Small intestine (tissue), 7 donors: ENCODE measurements around the gene SAMD14. TPM values are rescaled to one million over a fixed set of nuclear protein-coding genes. Genes with fewer than 3 reads are reported as not detected.

ENCODE experiments used
- DNase-seq, 2 donors: peaks; one replicate each; pipeline versions ENCODE4 v3.0.0 to v3.0.0-alpha.2; 2013
- FAIRE-seq: peaks from 2 replicates; lab custom pipeline; 2012; peaks lifted over from hg19 to GRCh38; lab: Jason Lieb, UNC
- H3K27ac ChIP-seq, 3 donors: one replicate each; pipeline ENCODE4 v1.5.1; 2013; ENCODE audit warnings: low read length in 2 of 3, mild to moderate bottlenecking in 2 of 3, control low read depth in 1 of 3, inconsistent platforms in 1 of 3, low read depth in 1 of 3, moderate library complexity in 1 of 3
- H3K27me3 ChIP-seq, 3 donors: one replicate each; pipeline ENCODE4 v1.6.1; 2013; ENCODE audit warnings: low read length in 3 of 3, inconsistent platforms in 1 of 3; ENCODE audit not compliant: control insufficient read depth in 3 of 3, insufficient read depth in 3 of 3
- H3K36me3 ChIP-seq, 3 donors: one replicate each; pipeline ENCODE4 v1.6.1; 2013; ENCODE audit warnings: low read length in 3 of 3, inconsistent platforms in 1 of 3, low read depth in 1 of 3, mild to moderate bottlenecking in 1 of 3, moderate library complexity in 1 of 3; ENCODE audit not compliant: control insufficient read depth in 3 of 3, insufficient read depth in 2 of 3
- H3K4me1 ChIP-seq, 3 donors: one replicate each; pipeline ENCODE4 v1.6.1; 2013; ENCODE audit warnings: low read length in 2 of 3, inconsistent platforms in 1 of 3, low read depth in 1 of 3, mild to moderate bottlenecking in 1 of 3, moderate library complexity in 1 of 3; ENCODE audit not compliant: control insufficient read depth in 3 of 3, insufficient read depth in 2 of 3
- H3K4me3 ChIP-seq, 3 donors: one replicate each; pipeline ENCODE4 v1.5.1; 2013; ENCODE audit warnings: low read length in 3 of 3, control low read depth in 1 of 3, inconsistent platforms in 1 of 3, low read depth in 1 of 3, mild to moderate bottlenecking in 1 of 3, moderate library complexity in 1 of 3
- H3K9me3 ChIP-seq, 2 donors: one replicate each; pipeline ENCODE4 v1.6.1; 2013; ENCODE audit warnings: low read depth in 1 of 2, low read length in 1 of 2; ENCODE audit not compliant: control insufficient read depth in 2 of 2, insufficient read depth in 1 of 2
- WGBS, 3 donors: extraction: QIAGEN DNeasy Blood & Tissue Kit; methylation state at CpG; one replicate each; pipeline ENCODE4 v1.1.7; 2013; 5-methylcytosine and 5-hydroxymethylcytosine counted together
- polyA plus RNA-seq, 4 donors: library from polyadenylated mRNA; stranded (reverse) in 3 of 4; unstranded in 1 of 4; fragments of 200-250 nt in 3 of 4; fragments of 120-200 nt in 1 of 4; gene quantifications; one replicate each; pipeline versions ENCODE4 v1.2.1 to v1.2.3, GENCODE V29; 2013
- donor health status: healthy with polysubstance abuse.
- donor health status: control.
- donor health status: control.
- donor health status: Bipolar disorder and iron deficiency.
- donor health status: healthy.

The SAMD14 gene
- polyA plus RNA-seq, 4 donors: 0.54 to 2.9 (median 1.4) TPM

- WGBS, 3 donors: 70 to 73% (median 72%) methylated on average over 7 of the region's 7 CpGs
- Histone ChIP-seq H3K36me3 (peaks cover 0 to under 1% (median 0%) of the 10 kb centered on the region in 3 donors), H3K27ac (peak overlapping the region in 1 of 3 donors; percentile 94), H3K9me3 (no peaks in the 10 kb centered on the region), H3K4me3 (no peak overlapping the region), H3K4me1 (peaks cover 0 to 26% (median 5%) of the 10 kb centered on the region in 3 donors), H3K27me3 (no peaks in the 10 kb centered on the region)
- DNase-seq (no peak), FAIRE-seq (no peak)
Measured at GRCh38 chr17:50152736-50153135, 22.8 kb upstream of the SAMD14 start.

GRCh38 chr17:50151937-50152547 is 22.1 kb upstream of the SAMD14 start:
- FAIRE-seq (no peak), DNase-seq (peak; percentile 93 to 94)
- WGBS, 3 donors: 0 to 4% (median 1%) methylated on average over 12 of the region's 12 CpGs

GRCh38 chr17:50151041-50151936 is 21.3 kb upstream of the SAMD14 start:
- peak overlapping the region; percentile 77 to 94 (median 86) for H3K27ac ChIP-seq
- peaks cover 0 to 15% (median 0%) of the 10 kb centered on the region in 3 donors for H3K36me3 ChIP-seq
- no peaks in the 10 kb centered on the region for H3K9me3 ChIP-seq
- peak overlapping the region; percentile 75 to 87 (median 85) for H3K4me3 ChIP-seq
- no peaks in the 10 kb centered on the region for H3K27me3 ChIP-seq
- no peak for FAIRE-seq
- WGBS, 3 donors: 0 to 1% (median 1%) methylated on average over 28 to 40 of the region's 40 CpGs
- peaks cover 3 to 40% (median 13%) of the 10 kb centered on the region in 3 donors for H3K4me1 ChIP-seq
- DNase-seq: peak; percentile 88 to 96

More at GRCh38 chr17:50151937-50152547, 22.1 kb upstream of the SAMD14 start:
- H3K4me3 ChIP-seq: peak overlapping the region in 2 of 3 donors; percentile 85 to 87
- no peaks in the 10 kb centered on the region for H3K27me3 ChIP-seq
- peaks cover 3 to 33% (median 11%) of the 10 kb centered on the region in 3 donors for H3K4me1 ChIP-seq
- no peaks in the 10 kb centered on the region for H3K9me3 ChIP-seq
- peak overlapping the region; percentile 76 to 94 (median 86) for H3K27ac ChIP-seq
- H3K36me3 ChIP-seq: peaks cover 0 to 8% (median 0%) of the 10 kb centered on the region in 3 donors

- peak within 1 kb of the TSS; percentile 75 to 87 (median 85) for H3K4me3 ChIP-seq
- H3K9me3 ChIP-seq: no peaks in the 10 kb centered on the region
- H3K36me3 ChIP-seq: peaks cover 0 to 23% (median 0%) of the 10 kb centered on the region in 3 donors
- peaks cover 3 to 48% (median 13%) of the 10 kb centered on the region in 3 donors for H3K4me1 ChIP-seq
- 0 to 1% (median 1%) methylated on average over 46 to 69 of the region's 69 CpGs for WGBS, 3 donors
- H3K27ac ChIP-seq: peak within 1 kb of the TSS; percentile 77 to 94 (median 86)
- DNase-seq: no peak
- no peak for FAIRE-seq
- H3K27me3 ChIP-seq: no peaks in the 10 kb centered on the region
Measured at GRCh38 chr17:50150354-50151040, 20.5 kb upstream of the SAMD14 start, which contains the start of gene PPP1R9B. Gene PPP1R9B (minus strand): TSS chr17:50150677. CDS start chr17:50150513, 164 bp downstream.

GRCh38 chr17:50149417-50150353 is 19.7 kb upstream of the SAMD14 start:
- no peaks in the 10 kb centered on the region for H3K9me3 ChIP-seq
- H3K4me3 ChIP-seq: peak overlapping the region; percentile 75 to 87 (median 85)
- peaks cover 0 to 31% (median 1%) of the 10 kb centered on the region in 3 donors for H3K36me3 ChIP-seq
- FAIRE-seq: no peak
- H3K27ac ChIP-seq: peak overlapping the region; percentile 58 to 79 (median 63)
- WGBS, 3 donors: 0 to 1% (median 0%) methylated on average over 67 to 123 of the region's 123 CpGs
- H3K4me1 ChIP-seq: peaks cover 3 to 56% (median 13%) of the 10 kb centered on the region in 3 donors
- no peaks in the 10 kb centered on the region for H3K27me3 ChIP-seq
- DNase-seq: peak; percentile 73 to 86

- H3K36me3 ChIP-seq: peaks cover 0 to 37% (median 3%) of the 10 kb centered on the region in 3 donors
- H3K4me3 ChIP-seq: peak overlapping the region; percentile 75 to 87 (median 85)
- peak overlapping the region; percentile 57 to 79 (median 58) for H3K27ac ChIP-seq
- H3K4me1 ChIP-seq: peaks cover 3 to 60% (median 13%) of the 10 kb centered on the region in 3 donors
- no peaks in the 10 kb centered on the region for H3K27me3 ChIP-seq
- FAIRE-seq (no peak), DNase-seq (no peak)
- 0% methylated on average over 20 to 30 of the region's 30 CpGs for WGBS, 3 donors
- no peaks in the 10 kb centered on the region for H3K9me3 ChIP-seq
Measured at GRCh38 chr17:50149091-50149416, 19.1 kb upstream of the SAMD14 start.

GRCh38 chr17:50148226-50149090 is 18.5 kb upstream of the SAMD14 start:
- no peak for FAIRE-seq
- peak overlapping the region in 2 of 3 donors; percentile 13 to 57 for H3K27ac ChIP-seq
- peak; percentile 71 for DNase-seq
- WGBS, 3 donors: 1 to 2% (median 1%) methylated on average over 19 to 25 of the region's 25 CpGs
- H3K9me3 ChIP-seq: no peaks in the 10 kb centered on the region
- peak overlapping the region; percentile 75 to 87 (median 85) for H3K4me3 ChIP-seq
- peaks cover 3 to 60% (median 13%) of the 10 kb centered on the region in 3 donors for H3K4me1 ChIP-seq
- H3K27me3 ChIP-seq: no peaks in the 10 kb centered on the region
- H3K36me3 ChIP-seq: peaks cover 3 to 43% (median 4%) of the 10 kb centered on the region in 3 donors
